ENCODE results near the gene TARBP1.
A peak's percentile ranks its signal among the peaks of the same experiment; 100 is the strongest.
"Not testable (repeated sequence)": the region's sequence is repeated elsewhere in the genome, so short reads cannot be mapped to it uniquely, and the experiment has no call there.

Gene TARBP1, protein sequence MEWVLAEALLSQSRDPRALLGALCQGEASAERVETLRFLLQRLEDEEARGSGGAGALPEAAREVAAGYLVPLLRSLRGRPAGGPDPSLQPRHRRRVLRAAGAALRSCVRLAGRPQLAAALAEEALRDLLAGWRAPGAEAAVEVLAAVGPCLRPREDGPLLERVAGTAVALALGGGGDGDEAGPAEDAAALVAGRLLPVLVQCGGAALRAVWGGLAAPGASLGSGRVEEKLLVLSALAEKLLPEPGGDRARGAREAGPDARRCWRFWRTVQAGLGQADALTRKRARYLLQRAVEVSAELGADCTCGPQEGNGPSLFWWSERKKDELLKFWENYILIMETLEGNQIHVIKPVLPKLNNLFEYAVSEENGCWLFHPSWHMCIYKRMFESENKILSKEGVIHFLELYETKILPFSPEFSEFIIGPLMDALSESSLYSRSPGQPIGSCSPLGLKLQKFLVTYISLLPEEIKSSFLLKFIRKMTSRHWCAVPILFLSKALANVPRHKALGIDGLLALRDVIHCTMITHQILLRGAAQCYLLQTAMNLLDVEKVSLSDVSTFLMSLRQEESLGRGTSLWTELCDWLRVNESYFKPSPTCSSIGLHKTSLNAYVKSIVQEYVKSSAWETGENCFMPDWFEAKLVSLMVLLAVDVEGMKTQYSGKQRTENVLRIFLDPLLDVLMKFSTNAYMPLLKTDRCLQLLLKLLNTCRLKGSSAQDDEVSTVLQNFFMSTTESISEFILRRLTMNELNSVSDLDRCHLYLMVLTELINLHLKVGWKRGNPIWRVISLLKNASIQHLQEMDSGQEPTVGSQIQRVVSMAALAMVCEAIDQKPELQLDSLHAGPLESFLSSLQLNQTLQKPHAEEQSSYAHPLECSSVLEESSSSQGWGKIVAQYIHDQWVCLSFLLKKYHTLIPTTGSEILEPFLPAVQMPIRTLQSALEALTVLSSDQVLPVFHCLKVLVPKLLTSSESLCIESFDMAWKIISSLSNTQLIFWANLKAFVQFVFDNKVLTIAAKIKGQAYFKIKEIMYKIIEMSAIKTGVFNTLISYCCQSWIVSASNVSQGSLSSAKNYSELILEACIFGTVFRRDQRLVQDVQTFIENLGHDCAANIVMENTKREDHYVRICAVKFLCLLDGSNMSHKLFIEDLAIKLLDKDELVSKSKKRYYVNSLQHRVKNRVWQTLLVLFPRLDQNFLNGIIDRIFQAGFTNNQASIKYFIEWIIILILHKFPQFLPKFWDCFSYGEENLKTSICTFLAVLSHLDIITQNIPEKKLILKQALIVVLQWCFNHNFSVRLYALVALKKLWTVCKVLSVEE (N-terminal part only)

GRCh38 chr1:234478481-234479309 is at the start of gene TARBP1:
TARBP1 (minus strand) TSS chr1:234479179; CDS start chr1:234479103, 76 bp downstream.
- FAIRE-seq (no peak), DNase-seq (ENCODE audit: insufficient read length, low spot score) (peak; percentile 78)
- peak; percentile 53 for TF ChIP-seq POLR2A (IDR thresholded peaks at IDR 0.05; ENCODE audit: low read depth, low read length)

DNA sequence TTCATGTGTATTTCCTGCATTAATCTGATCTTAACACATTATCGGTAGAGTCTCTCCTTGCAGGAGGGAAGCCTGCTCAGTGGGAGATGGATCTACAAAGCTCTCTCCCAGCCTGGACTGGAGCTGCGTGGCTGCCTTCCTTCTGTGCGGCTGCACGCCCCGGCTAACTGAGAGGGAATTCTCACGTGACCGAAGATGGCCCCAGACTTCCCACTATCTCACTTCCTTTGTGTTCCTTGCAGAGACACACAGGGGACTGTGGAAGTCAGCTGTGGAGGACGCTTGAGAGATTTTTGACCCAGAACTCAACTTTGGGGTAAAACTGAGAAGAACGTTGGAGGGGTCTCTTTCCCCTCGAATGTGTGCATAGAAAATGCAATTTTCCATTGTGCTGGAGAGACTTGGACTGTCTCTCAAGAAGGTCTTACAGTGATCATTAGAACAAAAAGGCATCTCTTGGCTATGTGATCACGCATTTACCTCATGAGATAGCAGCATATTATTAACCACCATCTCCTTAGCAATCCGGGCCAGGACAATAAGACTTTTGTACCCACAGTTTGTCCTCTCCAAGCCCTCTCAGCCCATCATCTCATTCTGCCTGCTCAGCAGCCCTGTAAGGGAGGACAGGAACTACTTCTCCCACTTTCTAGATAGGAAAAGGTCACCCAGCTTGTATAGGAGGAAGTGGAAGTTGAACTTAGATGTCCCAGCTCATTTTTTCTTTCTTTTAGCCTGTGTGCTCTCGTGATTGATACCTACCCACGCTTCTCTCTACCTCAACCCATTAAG is 49.3 kb upstream of the TARBP1 start:
- FAIRE-seq (no peak), DNase-seq (ENCODE audit: insufficient read length, low spot score) (no peak)
- TF ChIP-seq POLR2A (IDR thresholded peaks at IDR 0.05; ENCODE audit: low read depth, low read length) = no peak

- no peak for FAIRE-seq
- TF ChIP-seq POLR2A (IDR thresholded peaks at IDR 0.05; ENCODE audit: low read depth, low read length) = no peak
- DNase-seq (ENCODE audit: insufficient read length, low spot score) = no peak
These were observed 48.4 kb upstream of the TARBP1 start for GRCh38 chr1:234527346-234527745.

DNA sequence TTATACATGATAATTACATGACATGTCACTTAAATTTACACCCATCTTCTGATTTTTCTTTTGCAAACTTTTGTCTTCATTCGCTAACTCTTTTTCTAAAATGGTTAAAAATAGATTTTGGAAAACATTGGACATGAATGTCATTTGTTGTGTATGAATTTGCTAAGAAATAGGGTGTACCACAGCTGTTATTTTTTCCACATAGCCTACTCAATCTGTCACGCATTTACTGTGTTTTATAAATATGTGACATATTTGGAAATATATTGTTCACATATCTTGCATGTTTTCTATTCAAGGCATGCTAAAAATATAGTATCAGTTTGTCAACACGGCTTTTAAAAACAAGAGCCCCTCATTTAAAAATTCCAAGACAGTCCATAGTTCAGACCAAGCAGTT is 47.9 kb upstream of the TARBP1 start:
- DNase-seq (ENCODE audit: insufficient read length, low spot score) = no peak
- no peak for FAIRE-seq
- TF ChIP-seq POLR2A (IDR thresholded peaks at IDR 0.05; ENCODE audit: low read depth, low read length) = no peak

DNA sequence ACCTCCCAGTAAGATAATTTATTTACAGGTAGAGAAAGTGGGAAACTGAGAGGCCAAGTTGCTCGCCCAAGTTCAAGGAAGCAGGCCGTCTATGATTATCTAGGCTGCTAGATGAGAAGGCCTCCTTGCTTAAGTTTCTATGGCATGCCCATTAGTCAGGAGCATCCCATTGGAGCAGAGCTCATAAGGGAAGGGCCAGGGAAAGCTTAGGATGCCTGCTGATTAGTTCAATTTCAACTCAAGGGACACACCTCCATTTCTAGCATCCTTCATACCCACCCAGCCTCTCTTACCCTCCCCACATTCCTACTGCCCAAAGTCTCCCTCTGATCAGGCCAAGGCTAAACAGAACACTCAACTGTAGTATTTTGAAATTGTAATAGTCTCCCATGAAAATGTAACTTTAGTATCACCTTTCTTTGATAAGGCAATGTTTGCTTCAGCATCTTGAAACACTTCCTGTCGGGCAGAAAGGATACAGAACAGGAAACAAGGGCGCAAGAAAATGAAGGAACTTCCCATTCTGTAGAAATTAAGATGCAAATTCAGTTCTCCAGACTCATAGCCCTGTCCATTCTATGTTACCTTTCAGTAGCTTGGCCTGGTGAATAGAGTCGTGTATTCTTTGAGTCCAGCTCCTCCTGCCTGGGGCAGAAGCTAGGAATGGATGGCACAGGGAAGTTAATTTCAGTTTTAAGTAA is 46.3 kb upstream of the TARBP1 start:
- no peak for TF ChIP-seq POLR2A (IDR thresholded peaks at IDR 0.05; ENCODE audit: low read depth, low read length)
- FAIRE-seq (no peak), DNase-seq (ENCODE audit: insufficient read length, low spot score) (no peak)

GRCh38 chr1:234521836-234522235 is 42.9 kb upstream of the TARBP1 start:
- TF ChIP-seq POLR2A (IDR thresholded peaks at IDR 0.05; ENCODE audit: low read depth, low read length) = no peak
- DNase-seq (ENCODE audit: insufficient read length, low spot score) (no peak), FAIRE-seq (no peak)

DNA sequence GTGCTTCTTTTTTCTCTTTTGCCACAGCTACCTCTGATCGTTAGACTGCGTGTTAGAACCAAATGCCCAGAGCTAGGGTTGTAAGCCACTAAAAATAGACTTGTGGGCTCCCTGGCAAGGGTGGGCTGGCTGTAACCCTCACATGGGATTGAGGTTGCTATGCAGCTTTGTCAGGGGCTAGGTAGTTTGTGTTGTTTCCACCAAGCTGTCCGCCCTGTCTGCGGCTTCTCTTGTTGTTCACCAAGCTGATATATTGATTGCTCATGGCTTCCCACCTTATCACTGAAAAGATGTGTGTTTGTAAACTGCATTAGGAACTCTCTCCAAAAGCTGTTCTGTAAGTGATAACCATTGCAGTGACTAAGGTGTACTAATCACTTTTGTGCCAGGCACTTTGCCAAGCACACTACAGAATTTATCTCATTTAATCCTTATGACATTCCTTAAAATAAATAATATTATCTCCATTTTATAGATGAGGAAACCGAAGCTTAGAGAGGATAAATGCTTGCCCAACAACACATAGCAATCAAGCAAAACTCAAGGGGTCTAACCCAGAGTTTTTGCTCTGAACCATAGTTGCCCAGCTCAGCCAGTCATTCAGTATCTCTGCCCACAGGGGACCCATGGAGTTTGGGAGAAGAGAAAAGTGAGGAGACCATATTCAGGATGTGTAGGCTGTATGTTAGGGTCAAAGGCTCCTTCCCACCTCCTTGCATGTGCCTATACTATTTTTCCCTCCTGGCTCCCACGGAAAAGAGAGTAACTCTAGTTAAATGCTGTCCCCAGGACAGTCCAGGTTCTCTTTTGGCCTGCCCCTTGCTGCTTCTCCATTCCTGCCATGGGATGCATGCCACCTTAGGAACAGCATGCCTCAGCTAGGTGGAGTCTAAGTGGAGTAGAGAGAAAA is 42.2 kb upstream of the TARBP1 start:
- DNase-seq (ENCODE audit: insufficient read length, low spot score) = no peak
- no peak for FAIRE-seq
- TF ChIP-seq POLR2A (IDR thresholded peaks at IDR 0.05; ENCODE audit: low read depth, low read length) = no peak

DNA sequence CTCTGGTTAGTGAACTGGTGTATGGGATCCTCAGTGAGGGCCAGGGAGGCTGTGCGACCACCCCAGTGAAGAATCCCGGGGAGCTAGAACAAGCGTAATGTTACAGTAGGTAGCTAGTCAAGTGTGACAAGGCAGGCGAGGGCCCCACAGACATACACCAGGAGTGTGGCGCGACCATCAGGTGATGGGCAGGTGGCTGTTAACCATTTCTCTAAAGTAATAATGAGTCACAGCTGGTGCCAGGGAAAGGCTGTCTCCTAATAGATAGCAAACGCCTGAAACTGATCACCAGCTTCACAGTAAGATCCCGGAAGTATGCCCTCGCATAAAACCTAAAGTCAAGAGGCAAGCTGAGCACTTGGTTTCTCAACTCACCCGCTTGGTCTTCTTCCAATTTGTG is 40.5 kb upstream of the TARBP1 start:
- no peak for FAIRE-seq
- no peak for DNase-seq (ENCODE audit: insufficient read length, low spot score)
- no peak for TF ChIP-seq POLR2A (IDR thresholded peaks at IDR 0.05; ENCODE audit: low read depth, low read length)

GRCh38 chr1:234518876-234519275 is 39.9 kb upstream of the TARBP1 start:
- no peak for TF ChIP-seq POLR2A (IDR thresholded peaks at IDR 0.05; ENCODE audit: low read depth, low read length)
- DNase-seq (ENCODE audit: insufficient read length, low spot score) (no peak), FAIRE-seq (no peak)

DNA sequence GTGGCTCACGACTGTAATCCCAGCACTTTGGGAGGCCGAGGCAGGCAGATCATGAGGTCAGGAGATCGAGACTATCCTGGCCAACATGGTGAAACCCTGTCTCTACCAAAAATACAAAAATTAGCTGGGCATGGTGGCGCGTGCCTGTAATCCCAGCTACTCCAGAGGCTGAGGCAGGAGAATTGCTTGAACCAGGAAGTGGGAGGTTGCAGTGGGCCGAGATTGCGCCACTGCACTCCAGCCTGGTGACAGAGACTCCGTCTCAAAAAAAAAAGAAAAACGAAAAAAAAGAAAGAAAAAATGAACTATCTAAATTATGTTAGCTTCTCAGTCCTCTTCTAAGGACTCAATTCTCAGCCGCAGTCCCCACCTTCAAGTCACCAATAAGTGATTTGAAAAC is 39.1 kb upstream of the TARBP1 start:
- not testable (repeated sequence) for FAIRE-seq; DNase-seq (ENCODE audit: insufficient read length, low spot score)
